HEK293 (cell line): ENCODE results near the gene KRT33A.

Experiments
- CTCF ChIA-PET: fragments of 350-600 bp; formaldehyde crosslinking; extraction: SDS; loops from one replicate; lab custom pipeline; 2021; ENCODE audit warnings: antibody characterized with exemption; lab: Yijun Ruan, JAX
- POLR2A ChIA-PET: fragments of 300-600 bp; formaldehyde crosslinking; extraction: SDS; loops from one replicate; lab custom pipeline; 2020; ENCODE audit warnings: antibody characterized with exemption, inconsistent platforms; lab: Yijun Ruan, JAX
- H3K27ac ChIP-seq: fragments of 200-500 bp; sonication (Bioruptor generic); 2 replicates; pipeline ENCODE4 v1.5.1; 2014; ENCODE audit warnings: low read depth, low read length, control low read depth, inconsistent platforms; ENCODE audit errors: extremely low read depth
- H3K36me3 ChIP-seq, 2 experiments: fragments of 200-500 bp in 1 of 2; sonication (Bioruptor generic) in 1 of 2; 1 replicate in 1 of 2; 2 replicates in 1 of 2; pipeline ENCODE4 v1.5.1; 2014 to 2017; ENCODE audit warnings: inconsistent platforms in 2 of 2, low read length in 2 of 2; ENCODE audit not compliant: control insufficient read depth in 2 of 2, insufficient read depth in 1 of 2
- H3K4me1 ChIP-seq: fragments of 200-500 bp; sonication (Bioruptor generic); 2 replicates; pipeline ENCODE4 v1.5.1; 2014; ENCODE audit warnings: mild to moderate bottlenecking, low read length, inconsistent platforms; ENCODE audit not compliant: control insufficient read depth, insufficient read depth
- H3K4me3 ChIP-seq: 2 replicates; pipeline ENCODE4 v1.5.1; 2011; ENCODE audit warnings: low read depth, mild to moderate bottlenecking, control low read depth, low read length, moderate library complexity
- H3K9me3 ChIP-seq: fragments of 200-500 bp; sonication (Bioruptor generic); 2 replicates; pipeline ENCODE4 v1.5.1; 2014; ENCODE audit warnings: low read depth, low read length, inconsistent platforms; ENCODE audit not compliant: control insufficient read depth, insufficient read depth
- GLI2 ChIP-seq: fragments of 450-650 bp; formaldehyde crosslinking; IDR thresholded peaks from 2 replicates; pipeline ENCODE4; 2017; ENCODE audit warnings: missing biosample characterization, missing genetic modification characterization, low read depth, borderline replicate concordance
- HOXC10 ChIP-seq: sonication (generic); formaldehyde crosslinking; IDR thresholded peaks from 2 replicates; pipeline ENCODE4 v1.8.1; 2023; ENCODE audit warnings: mild to moderate bottlenecking, missing genetic modification reagents
- MZF1 ChIP-seq: fragments of 450-650 bp; formaldehyde crosslinking; IDR thresholded peaks from 2 replicates; pipeline ENCODE4 v1.5.1; 2017; ENCODE audit warnings: missing biosample characterization, missing genetic modification characterization, borderline replicate concordance
- TRIM28 ChIP-seq: IDR thresholded peaks from 2 replicates; pipeline ENCODE4 v1.6.1; 2011; ENCODE audit warnings: low read length, control low read depth, borderline replicate concordance
- YY1 ChIP-seq: fragments of 450-650 bp; formaldehyde crosslinking; IDR thresholded peaks from 2 replicates; pipeline ENCODE4 v1.5.1; 2018; ENCODE audit warnings: missing biosample characterization, missing genetic modification characterization
- ZBTB1 ChIP-seq: fragments of 450-650 bp; formaldehyde crosslinking; IDR thresholded peaks from 2 replicates; pipeline ENCODE4 v1.5.1; 2016; ENCODE audit warnings: missing biosample characterization, missing genetic modification characterization
- ZBTB7A ChIP-seq: fragments of 450-650 bp; formaldehyde crosslinking; IDR thresholded peaks from 2 replicates; pipeline ENCODE4 v1.5.1; 2016; ENCODE audit warnings: low read depth, missing biosample characterization, missing genetic modification characterization
- ZFP41 ChIP-seq: fragments of 450-650 bp; formaldehyde crosslinking; IDR thresholded peaks from 2 replicates; pipeline ENCODE4 v1.5.1; 2016; ENCODE audit warnings: missing biosample characterization, missing genetic modification characterization, borderline replicate concordance
- ZNF133 ChIP-seq: fragments of 450-650 bp; formaldehyde crosslinking; IDR thresholded peaks from 2 replicates; pipeline ENCODE4 v1.5.1; 2016; ENCODE audit warnings: missing biosample characterization, missing genetic modification characterization
- ZNF169 ChIP-seq: fragments of 450-650 bp; formaldehyde crosslinking; IDR thresholded peaks from 2 replicates; pipeline ENCODE4 v1.5.1; 2016; ENCODE audit warnings: missing biosample characterization, missing genetic modification characterization
- ZNF175 ChIP-seq: fragments of 450-650 bp; formaldehyde crosslinking; IDR thresholded peaks from 2 replicates; pipeline ENCODE4 v1.5.1; 2016; ENCODE audit warnings: missing biosample characterization, missing genetic modification characterization
- ZNF266 ChIP-seq: fragments of 450-650 bp; formaldehyde crosslinking; IDR thresholded peaks from 2 replicates; pipeline ENCODE4 v1.5.1; 2016; ENCODE audit warnings: missing biosample characterization, missing genetic modification characterization, low read depth
- ZNF302 ChIP-seq: fragments of 450-650 bp; formaldehyde crosslinking; IDR thresholded peaks from 2 replicates; pipeline ENCODE4 v1.5.1; 2016; ENCODE audit warnings: missing biosample characterization, missing genetic modification characterization, low read depth
- ZNF777 ChIP-seq: fragments of 450-650 bp; formaldehyde crosslinking; IDR thresholded peaks from 2 replicates; pipeline ENCODE4 v1.5.1; 2017; ENCODE audit warnings: missing biosample characterization, missing genetic modification characterization, borderline replicate concordance
- TF ChIP-seq, protein P1 (sequence below): fragments of 450-650 bp; formaldehyde crosslinking; IDR thresholded peaks from 2 replicates; pipeline ENCODE4 v1.5.1; 2016; ENCODE audit warnings: missing biosample characterization, missing genetic modification characterization, borderline replicate concordance
- TF ChIP-seq, protein P2 (sequence below): fragments of 450-650 bp; formaldehyde crosslinking; IDR thresholded peaks from 2 replicates; pipeline ENCODE4 v1.5.1; 2016; ENCODE audit warnings: missing biosample characterization, missing genetic modification characterization
- TF ChIP-seq, protein P3 (sequence below): fragments of 450-650 bp; formaldehyde crosslinking; IDR thresholded peaks from 2 replicates; pipeline ENCODE4 v1.5.1; 2016; ENCODE audit warnings: missing biosample characterization, missing genetic modification characterization
- TF ChIP-seq, protein P4 (sequence below): fragments of 450-650 bp; formaldehyde crosslinking; IDR thresholded peaks from 2 replicates; pipeline ENCODE4 v1.5.1; 2016; ENCODE audit warnings: missing biosample characterization, missing genetic modification characterization
- TF ChIP-seq, protein P5 (sequence below): fragments of 450-650 bp; formaldehyde crosslinking; IDR thresholded peaks from 2 replicates; pipeline ENCODE4 v1.5.1; 2016; ENCODE audit warnings: missing biosample characterization, missing genetic modification characterization

Gene KRT33A

DNA sequence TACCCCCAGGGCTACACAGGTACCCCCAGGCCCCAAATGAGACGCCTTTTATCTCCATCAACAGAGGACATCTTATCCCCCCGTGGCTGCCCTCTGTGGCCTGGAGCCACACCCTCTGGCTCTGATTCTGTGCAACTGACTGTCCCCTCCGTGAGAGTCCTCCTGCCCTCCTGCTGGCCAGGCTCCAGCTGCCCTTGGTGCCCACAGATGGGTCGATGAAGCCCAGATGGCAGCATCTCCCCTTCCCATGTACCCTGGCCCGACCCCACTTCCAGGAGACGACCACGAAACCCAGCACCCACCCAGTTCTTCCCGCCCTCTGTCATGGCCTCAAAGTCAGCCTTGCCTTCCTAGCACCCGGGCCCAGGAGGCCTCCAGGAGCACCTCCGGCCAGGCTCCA, 25.5 kb downstream of the KRT33A start:
- Histone ChIP-seq H3K36me3 (no peaks in the 10 kb centered on the region), H3K9me3 (no peaks in the 10 kb centered on the region), H3K4me1 (no peaks in the 10 kb centered on the region), H3K27ac (no peak overlapping the region), H3K4me3 (no peak overlapping the region)
- ChIA-PET POLR2A (no interaction called here), CTCF (no interaction called here)
- TF ChIP-seq ZBTB1 (tag by site-specific recombination) = no peak
- no peak for TF ChIP-seq ZBTB7A
- TF ChIP-seq, protein P1, sequence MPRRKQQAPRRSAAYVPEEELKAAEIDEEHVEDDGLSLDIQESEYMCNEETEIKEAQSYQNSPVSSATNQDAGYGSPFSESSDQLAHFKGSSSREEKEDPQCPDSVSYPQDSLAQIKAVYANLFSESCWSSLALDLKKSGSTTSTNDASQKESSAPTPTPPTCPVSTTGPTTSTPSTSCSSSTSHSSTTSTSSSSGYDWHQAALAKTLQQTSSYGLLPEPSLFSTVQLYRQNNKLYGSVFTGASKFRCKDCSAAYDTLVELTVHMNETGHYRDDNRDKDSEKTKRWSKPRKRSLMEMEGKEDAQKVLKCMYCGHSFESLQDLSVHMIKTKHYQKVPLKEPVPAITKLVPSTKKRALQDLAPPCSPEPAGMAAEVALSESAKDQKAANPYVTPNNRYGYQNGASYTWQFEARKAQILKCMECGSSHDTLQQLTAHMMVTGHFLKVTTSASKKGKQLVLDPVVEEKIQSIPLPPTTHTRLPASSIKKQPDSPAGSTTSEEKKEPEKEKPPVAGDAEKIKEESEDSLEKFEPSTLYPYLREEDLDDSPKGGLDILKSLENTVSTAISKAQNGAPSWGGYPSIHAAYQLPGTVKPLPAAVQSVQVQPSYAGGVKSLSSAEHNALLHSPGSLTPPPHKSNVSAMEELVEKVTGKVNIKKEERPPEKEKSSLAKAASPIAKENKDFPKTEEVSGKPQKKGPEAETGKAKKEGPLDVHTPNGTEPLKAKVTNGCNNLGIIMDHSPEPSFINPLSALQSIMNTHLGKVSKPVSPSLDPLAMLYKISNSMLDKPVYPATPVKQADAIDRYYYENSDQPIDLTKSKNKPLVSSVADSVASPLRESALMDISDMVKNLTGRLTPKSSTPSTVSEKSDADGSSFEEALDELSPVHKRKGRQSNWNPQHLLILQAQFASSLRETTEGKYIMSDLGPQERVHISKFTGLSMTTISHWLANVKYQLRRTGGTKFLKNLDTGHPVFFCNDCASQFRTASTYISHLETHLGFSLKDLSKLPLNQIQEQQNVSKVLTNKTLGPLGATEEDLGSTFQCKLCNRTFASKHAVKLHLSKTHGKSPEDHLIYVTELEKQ (tag by site-specific recombination) = no peak
- TF ChIP-seq ZNF777 (tag by site-specific recombination) = no peak
- no peak for TF ChIP-seq ZFP41 (tag by site-specific recombination)
- no peak for TF ChIP-seq ZNF169 (tag by site-specific recombination)
- no peak for TF ChIP-seq HOXC10
- TF ChIP-seq, protein P2, sequence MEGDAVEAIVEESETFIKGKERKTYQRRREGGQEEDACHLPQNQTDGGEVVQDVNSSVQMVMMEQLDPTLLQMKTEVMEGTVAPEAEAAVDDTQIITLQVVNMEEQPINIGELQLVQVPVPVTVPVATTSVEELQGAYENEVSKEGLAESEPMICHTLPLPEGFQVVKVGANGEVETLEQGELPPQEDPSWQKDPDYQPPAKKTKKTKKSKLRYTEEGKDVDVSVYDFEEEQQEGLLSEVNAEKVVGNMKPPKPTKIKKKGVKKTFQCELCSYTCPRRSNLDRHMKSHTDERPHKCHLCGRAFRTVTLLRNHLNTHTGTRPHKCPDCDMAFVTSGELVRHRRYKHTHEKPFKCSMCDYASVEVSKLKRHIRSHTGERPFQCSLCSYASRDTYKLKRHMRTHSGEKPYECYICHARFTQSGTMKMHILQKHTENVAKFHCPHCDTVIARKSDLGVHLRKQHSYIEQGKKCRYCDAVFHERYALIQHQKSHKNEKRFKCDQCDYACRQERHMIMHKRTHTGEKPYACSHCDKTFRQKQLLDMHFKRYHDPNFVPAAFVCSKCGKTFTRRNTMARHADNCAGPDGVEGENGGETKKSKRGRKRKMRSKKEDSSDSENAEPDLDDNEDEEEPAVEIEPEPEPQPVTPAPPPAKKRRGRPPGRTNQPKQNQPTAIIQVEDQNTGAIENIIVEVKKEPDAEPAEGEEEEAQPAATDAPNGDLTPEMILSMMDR (tag by site-specific recombination) = no peak
- TF ChIP-seq ZNF175 (tag by site-specific recombination) = no peak
- no peak for TF ChIP-seq YY1 (tag by site-specific recombination)

DNA sequence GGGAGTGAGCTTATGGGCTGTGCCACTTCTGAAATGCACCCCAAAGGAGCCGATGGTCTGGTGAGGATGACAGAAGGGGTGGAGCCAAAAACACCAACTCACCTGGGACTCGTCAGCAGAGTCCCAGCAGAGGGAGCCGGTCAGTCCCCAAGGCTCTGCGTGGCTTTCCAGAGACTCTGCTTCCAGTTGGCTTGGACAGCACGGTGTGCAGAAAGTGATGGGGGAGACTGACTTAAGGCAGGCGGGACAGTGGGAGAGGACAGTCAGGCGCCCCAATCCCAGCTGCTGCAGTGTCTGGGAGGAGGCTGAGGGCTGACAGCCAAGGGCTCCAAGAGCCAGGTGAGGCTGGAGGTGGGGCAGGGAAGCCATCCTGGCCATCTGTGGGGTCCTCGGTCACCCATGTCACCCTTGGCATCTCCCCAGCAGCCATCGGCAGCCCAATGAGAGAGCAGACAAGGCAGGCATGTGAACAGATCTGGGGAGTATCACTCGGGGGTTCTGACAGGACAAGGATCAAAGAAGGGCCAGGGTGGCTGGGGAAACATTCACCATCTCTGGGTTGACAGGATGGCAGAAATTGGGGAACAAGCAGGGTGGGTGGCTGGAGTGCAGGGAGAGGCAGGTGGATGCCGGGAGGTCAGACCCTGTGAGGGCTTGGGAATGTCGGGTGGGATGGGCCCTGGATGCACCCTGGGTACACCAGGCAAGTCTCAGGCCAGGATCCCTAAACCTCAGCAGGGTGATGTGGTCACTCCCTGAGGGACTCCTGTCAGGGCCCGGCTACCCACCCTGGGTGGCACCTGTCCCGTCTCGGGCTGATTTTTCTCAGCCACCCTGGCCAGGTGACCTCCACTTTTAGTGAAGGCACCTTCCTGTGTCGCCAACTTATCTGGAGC, 26.2 kb downstream of the KRT33A start:
- no peak overlapping the region for H3K4me3 ChIP-seq
- POLR2A ChIA-PET = interaction anchor here (0.6 kb wide), 1 partner anchor 75 kb away, joined by 3 read pairs; no protein-coding TSS in a partner anchor
- H3K9me3 ChIP-seq = no peaks in the 10 kb centered on the region
- CTCF ChIA-PET = interaction anchor here (0.6 to 3.9 kb wide), 10 partner anchors 9 to 416 kb away, joined by 3 to 27 read pairs (median 4); no protein-coding TSS in a partner anchor
- no peak overlapping the region for H3K27ac ChIP-seq
- H3K36me3 ChIP-seq = no peaks in the 10 kb centered on the region
- no peaks in the 10 kb centered on the region for H3K4me1 ChIP-seq
- TF ChIP-seq ZNF302 (tag by site-specific recombination) (no peak), ZNF266 (no peak), MZF1 (tag by site-specific recombination) (no peak), TRIM28 (no peak), ZNF133 (tag by site-specific recombination) (no peak), GLI2 (tag by site-specific recombination) (no peak)
- TF ChIP-seq, protein P3, sequence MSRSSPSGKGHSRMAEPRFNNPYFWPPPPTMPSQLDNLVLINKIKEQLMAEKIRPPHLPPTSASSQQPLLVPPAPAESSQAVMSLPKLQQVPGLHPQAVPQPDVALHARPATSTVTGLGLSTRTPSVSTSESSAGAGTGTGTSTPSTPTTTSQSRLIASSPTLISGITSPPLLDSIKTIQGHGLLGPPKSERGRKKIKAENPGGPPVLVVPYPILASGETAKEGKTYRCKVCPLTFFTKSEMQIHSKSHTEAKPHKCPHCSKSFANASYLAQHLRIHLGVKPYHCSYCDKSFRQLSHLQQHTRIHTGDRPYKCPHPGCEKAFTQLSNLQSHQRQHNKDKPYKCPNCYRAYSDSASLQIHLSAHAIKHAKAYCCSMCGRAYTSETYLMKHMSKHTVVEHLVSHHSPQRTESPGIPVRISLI (tag by site-specific recombination) = no peak
- TF ChIP-seq, protein P2 (tag by site-specific recombination) = 0 out of 2 replicates have a peak, but pooled peaks have one; percentile 29
- TF ChIP-seq, protein P4, sequence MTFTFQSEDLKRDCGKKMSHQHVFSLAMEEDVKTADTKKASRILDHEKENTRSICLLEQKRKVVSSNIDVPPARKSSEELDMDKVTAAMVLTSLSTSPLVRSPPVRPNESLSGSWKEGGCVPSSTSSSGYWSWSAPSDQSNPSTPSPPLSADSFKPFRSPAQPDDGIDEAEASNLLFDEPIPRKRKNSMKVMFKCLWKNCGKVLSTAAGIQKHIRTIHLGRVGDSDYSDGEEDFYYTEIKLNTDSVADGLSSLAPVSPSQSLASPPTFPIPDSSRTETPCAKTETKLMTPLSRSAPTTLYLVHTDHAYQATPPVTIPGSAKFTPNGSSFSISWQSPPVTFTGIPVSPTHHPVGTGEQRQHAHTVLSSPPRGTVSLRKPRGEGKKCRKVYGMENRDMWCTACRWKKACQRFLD = no peak
- TF ChIP-seq, protein P5, sequence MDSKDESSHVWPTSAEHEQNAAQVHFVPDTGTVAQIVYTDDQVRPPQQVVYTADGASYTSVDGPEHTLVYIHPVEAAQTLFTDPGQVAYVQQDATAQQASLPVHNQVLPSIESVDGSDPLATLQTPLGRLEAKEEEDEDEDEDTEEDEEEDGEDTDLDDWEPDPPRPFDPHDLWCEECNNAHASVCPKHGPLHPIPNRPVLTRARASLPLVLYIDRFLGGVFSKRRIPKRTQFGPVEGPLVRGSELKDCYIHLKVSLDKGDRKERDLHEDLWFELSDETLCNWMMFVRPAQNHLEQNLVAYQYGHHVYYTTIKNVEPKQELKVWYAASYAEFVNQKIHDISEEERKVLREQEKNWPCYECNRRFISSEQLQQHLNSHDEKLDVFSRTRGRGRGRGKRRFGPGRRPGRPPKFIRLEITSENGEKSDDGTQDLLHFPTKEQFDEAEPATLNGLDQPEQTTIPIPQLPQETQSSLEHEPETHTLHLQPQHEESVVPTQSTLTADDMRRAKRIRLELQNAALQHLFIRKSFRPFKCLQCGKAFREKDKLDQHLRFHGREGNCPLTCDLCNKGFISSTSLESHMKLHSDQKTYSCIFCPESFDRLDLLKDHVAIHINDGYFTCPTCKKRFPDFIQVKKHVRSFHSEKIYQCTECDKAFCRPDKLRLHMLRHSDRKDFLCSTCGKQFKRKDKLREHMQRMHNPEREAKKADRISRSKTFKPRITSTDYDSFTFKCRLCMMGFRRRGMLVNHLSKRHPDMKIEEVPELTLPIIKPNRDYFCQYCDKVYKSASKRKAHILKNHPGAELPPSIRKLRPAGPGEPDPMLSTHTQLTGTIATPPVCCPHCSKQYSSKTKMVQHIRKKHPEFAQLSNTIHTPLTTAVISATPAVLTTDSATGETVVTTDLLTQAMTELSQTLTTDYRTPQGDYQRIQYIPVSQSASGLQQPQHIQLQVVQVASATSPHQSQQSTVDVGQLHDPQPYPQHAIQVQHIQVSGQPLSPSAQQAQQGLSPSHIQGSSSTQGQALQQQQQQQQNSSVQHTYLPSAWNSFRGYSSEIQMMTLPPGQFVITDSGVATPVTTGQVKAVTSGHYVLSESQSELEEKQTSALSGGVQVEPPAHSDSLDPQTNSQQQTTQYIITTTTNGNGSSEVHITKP (tag by site-specific recombination) = peak; percentile 61
